NCI-H526 (cell line): ENCODE data around the gene SETD3.

Source experiments
- DNase-seq, 2 experiments: peaks; one replicate each; lab custom pipeline; 2025; lab: John Stamatoyannopoulos, UW

SETD3 gene

GRCh38 chr14:99423434-99423833, 57.2 kb downstream of the SETD3 start:
- DNase-seq: no peak

- DNase-seq: peak; percentile 79 to 87
These were observed 58.2 kb downstream of the SETD3 start for GRCh38 chr14:99422228-99423010.

- DNase-seq: no peak
These were observed 59.9 kb downstream of the SETD3 start for GRCh38 chr14:99420711-99421110.

GRCh38 chr14:99419905-99420304, 60.8 kb downstream of the SETD3 start:
- no peak for DNase-seq

GRCh38 chr14:99418242-99418641, 62.4 kb downstream of the SETD3 start:
- no peak for DNase-seq

- no peak for DNase-seq
These were observed 63.8 kb downstream of the SETD3 start for GRCh38 chr14:99416909-99417308.

GRCh38 chr14:99415496-99416281, 65.0 kb downstream of the SETD3 start:
- peak; percentile 72 to 87 for DNase-seq

GRCh38 chr14:99413911-99414310, 66.7 kb downstream of the SETD3 start:
- DNase-seq: no peak

GRCh38 chr14:99413172-99413571, 67.5 kb downstream of the SETD3 start:
- no peak for DNase-seq

GRCh38 chr14:99412117-99413061, 68.3 kb downstream of the SETD3 start:
- no peak for DNase-seq

- no peak for DNase-seq
These were observed 70.6 kb downstream of the SETD3 start for GRCh38 chr14:99410019-99410418.

GRCh38 chr14:99408971-99409289, 71.7 kb downstream of the SETD3 start:
- DNase-seq: no peak

- DNase-seq: no peak
These were observed 72.2 kb downstream of the SETD3 start for GRCh38 chr14:99408286-99408970.

GRCh38 chr14:99407416-99407815, 73.2 kb downstream of the SETD3 start:
- DNase-seq: no peak

GRCh38 chr14:99402950-99403349, 77.7 kb downstream of the SETD3 start:
- no peak for DNase-seq

GRCh38 chr14:99402285-99402648, 78.4 kb downstream of the SETD3 start:
- DNase-seq: no peak

- no peak for DNase-seq
These were observed 78.9 kb downstream of the SETD3 start for GRCh38 chr14:99401621-99402284.

- no peak for DNase-seq
These were observed 79.4 kb downstream of the SETD3 start for GRCh38 chr14:99401211-99401610.

GRCh38 chr14:99397698-99398097, 83.0 kb downstream of the SETD3 start:
- no peak for DNase-seq

- no peak for DNase-seq
These were observed 84.6 kb downstream of the SETD3 start for GRCh38 chr14:99395909-99396530.
